Activated CD8-positive, alpha-beta memory T cell treated with anti-CD3 and anti-CD28 coated beads for 1 hour (primary cell): ENCODE data around the gene MARVELD1.
"Not testable (repeated sequence)": the region's sequence is repeated elsewhere in the genome, so short reads cannot be mapped to it uniquely, and the experiment has no call there.

Experiments
- DNase-seq, 2 donors: peaks; one replicate each; pipeline ENCODE4 v3.0.0-alpha.2; 2020; ENCODE audit warnings: low read depth in 1 of 2; ENCODE audit errors: extremely low read depth in 1 of 2

MARVELD1 gene

DNA sequence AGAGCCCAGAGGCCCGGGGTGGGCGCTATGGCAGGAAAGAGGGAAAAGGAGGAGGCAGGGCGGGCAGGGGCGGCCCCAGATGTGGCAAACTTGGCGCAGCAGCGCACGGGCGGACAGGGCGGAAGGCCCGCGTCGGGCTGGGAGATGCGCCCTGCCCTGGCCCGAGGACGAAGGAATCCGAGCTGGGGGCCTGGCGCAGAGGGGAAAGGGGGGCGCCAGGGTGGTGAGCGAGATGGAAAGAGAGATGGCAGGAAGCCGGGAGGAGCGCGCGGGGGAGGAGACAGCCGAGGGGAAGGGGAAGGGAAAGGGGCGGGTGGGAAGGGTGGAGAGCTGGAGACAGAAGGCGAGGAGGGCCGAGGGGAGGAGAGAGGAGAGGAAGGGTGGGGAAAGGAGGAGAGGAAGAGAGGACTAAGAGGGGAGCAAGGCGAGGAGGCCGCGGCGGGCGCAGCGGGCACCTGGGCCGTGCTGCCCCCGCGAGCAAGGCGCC is at the start of gene MARVELD1:
Gene MARVELD1, plus strand, starts transcription at position 392 of the 487 bp plus-strand sequence. CDS start 147 bp downstream, outside the sequence.
- DNase-seq, result no peak

DNA sequence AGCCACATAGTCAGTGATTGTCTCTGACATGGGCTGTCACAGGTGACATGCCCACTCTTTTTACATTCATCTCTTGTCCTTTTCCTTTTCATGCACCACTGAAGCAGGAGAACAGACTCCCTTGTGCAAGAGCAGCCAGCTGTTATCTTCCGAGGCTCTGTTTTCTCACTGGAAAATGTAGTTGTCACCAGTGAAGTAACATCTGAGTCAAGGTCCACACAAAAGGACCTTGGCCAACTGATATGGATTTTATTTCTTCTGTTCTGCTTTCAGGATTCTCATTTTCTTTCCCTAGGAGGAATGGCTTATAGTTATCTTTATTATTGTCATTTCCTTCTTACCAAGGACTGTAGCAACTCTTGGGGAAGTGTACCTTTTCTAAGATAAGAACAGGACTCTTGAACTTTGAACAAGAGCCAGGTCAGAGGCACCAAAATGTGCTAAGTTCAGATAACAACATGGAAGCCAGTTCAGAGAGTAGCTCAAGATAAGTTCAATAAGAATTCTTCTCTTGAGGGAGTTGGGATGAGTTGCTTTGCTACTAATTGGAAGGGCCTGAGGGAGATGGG is 49.2 kb upstream of the MARVELD1 start:
- DNase-seq, result no peak

- DNase-seq, result no peak
Observed at GRCh38 chr10:97666992-97667391, 46.5 kb upstream of the MARVELD1 start.

DNA sequence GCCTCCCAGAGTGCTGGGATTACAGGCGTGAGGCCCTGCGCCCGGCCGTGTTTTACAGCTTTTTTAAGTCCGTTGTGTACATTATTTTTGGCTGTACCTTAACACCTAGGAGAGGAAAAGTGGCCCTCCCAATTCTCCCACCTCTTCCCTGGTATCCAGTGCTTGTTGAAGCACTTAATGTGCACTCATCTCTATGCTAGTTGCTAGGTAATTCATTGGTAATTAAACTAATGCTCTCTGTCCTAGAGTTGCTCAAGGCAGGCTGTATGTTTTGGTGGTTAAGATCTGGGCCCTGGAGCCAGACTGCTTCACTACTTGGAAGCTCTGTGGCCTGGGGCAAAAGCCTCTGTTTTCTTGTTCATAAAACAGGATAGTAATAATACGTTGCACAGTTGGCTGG is 46.1 kb upstream of the MARVELD1 start:
- DNase-seq, result no peak

GRCh38 chr10:97669571-97669970 is 44.0 kb upstream of the MARVELD1 start:
- no peak for DNase-seq

DNA sequence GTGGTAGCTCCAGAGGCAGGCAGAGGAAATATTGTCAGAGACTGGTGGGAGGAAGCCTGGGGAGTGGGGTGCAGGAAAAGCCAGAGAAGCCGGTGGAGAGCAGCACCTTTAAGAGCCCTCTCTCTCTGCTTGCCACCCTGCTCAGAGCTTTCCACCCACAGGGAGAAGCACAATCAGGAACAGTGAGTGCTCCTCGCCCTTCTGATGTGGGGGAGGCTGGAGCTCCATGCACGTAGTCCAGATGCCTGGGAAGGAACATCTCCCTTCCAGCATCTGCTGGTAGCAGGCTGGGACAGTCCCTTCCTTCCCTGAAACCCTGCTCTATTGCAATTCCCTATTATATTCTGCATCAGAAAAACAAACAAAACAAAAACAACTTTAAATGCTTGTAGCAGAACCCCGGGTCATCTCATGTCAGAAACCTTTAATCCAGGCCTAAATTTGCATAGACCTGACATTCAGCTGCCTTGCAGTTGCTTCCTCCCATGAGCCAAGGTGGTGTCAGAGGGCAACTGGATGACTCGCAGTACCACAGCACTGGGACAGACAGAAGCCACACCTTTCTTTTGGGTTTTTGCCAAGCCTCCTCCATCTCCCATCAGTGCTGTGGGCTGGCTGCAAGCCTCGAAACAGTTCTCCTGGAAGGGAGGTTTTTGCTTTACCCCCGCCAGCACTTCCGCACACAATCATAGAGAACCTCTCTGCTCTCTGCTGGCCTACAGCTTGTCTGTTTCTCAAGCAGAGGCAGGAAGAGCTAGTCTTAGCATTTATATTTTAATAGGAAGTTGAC is 39.6 kb upstream of the MARVELD1 start:
- DNase-seq, result no peak

DNA sequence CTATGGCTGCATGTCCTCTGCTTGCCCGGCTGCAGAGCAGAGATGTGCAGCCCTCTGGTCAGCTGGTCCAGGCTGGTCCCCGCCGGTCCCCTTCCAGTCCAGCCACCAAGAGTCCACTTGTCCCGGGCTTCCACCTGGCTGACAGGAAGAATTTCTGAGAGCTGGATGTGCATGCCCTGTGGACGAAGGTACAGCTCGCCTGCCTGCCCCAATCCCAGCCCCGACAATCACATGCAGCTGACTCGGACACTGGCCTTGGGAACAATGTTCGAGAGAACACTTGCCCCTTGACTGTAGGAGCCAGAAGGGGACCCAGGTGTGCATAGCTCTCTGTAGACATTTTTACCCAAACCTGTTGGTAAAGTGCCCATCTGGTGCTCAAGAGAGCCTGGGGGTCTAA is 38.3 kb upstream of the MARVELD1 start:
- no peak for DNase-seq

DNA sequence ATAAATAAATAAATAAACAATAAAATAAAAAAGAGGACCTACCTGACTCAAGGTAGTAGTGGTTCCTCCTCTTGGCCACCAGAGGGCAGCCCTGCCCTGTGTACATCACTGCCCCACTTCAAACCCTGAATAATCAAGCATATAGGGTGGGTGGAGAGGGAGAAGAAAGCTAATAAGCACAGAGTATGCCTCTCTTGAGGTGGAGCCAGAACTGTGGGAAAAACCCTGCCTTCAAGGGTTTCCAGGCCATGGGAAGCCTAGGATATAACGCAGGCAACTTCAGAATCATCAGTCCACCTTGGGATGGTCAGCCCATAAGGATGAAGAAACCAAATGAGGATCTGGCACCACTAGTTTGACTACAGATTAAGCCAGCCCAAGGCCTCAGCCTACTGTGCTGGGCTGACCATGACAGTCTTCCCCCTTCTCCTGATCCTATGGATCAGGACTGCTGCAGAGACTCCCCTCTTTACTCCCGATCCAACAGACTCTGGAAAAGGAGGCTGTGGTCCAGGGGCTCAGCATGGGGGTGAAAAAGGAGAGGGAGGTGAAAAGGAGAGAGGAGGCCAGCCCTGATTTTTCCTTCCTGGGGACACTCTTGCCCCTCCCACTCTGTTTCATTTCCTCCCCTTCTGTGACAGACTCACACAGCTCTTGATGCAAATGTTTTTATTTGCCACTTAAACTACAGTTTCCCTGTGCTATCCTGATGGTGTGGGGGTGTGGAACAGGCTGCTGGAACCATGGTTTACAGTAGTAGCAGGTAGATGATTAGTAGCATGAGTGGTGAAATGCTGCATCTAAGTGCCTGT is 36.6 kb upstream of the MARVELD1 start:
- DNase-seq, result peak; percentile 16 to 32

DNA sequence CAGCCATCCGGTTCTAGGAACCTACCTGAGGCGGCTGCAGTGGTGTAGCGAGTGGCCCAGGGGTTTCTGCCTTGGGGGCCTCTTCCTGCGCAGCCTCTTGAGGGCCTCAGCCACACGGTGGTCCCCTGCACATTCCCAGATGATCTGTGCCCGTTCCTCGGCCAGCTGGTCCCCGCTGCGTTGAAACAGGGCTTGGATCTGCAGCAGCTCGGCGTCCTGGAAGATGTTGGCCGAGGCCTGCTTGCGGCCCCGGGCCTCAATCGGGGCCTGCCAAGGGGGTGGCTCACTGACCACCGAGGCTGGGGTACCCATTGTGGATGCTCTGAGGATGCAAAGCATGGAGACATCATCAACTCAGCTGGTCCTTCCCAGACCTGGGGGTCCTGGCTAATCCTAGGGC is 33.9 kb upstream of the MARVELD1 start:
- DNase-seq, result no peak

DNA sequence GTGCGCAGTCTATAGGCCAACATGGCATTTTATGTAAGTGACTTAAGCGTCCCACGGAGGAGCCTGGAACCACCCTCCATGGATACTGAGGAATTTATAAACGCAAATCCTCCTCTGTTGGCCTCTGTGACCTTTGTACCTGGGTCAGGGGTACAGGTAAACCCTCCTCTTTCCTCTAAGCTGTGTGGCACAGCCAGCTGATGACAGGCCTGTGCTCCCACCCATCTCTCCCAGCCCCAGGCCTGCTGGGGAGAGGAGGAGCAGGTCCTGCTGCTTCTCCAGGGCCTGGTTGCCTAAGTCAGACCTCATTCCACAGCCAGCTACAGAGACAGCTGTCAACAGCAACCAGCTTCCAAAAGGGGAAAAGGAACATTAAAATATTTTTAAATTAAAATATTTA is 31.5 kb upstream of the MARVELD1 start:
- no peak for DNase-seq

DNA sequence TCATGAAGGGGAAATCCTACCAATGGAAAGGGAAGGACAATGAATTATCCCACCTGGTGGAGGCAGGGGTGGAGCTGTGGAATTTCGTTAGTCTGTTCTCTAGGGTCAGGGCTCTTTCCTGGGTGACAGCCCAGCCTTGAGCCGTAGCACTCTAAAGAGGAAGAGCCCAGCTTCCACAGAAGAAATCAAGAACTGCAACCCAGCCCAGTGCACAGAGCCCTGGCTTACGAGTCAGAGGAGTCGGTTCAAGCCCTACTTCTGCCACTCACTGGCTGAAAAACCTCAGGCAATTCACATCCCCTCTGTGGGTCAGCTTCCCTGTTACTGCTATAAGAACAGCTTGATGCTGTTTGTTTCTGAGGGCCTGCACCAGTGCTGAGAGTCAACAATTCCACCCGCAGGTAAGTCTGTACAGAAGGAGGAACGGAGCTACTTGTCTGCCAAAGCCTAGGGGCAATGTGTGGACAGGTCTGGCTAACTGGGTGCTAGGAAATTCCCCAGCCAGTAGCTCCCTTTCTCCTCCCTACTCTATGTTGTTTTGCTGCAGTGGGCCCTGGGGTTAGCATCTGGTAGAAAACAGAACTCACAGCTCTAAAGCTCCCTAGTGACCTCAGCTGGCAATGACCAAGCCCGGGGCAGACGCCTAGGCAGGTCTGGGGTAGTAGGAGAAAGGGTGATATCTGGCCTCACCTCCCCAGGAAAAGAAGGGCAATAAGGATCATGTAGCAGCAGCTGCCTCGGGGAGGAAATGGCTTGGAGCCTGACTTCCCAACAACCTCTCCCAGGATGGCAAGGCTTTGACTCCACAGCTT is 29.8 kb upstream of the MARVELD1 start:
- DNase-seq, result no peak

DNA sequence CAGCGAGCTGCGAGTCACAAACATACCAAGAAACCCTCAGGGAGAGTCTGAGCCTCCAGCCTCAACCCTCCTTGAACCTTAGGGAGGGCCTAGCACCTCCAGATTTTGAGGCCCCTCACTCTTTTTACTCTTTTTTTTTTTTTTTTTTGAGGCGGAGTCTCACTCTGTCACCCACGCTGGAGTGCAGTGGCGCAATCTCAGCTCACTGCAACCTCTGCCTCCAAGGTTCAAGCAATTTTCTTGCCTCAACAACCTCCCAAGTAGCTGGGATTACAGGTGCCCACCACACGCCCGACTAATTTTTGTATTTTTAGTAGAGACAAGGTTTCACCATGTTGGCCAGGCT is 29.2 kb upstream of the MARVELD1 start:
- DNase-seq, result not testable (repeated sequence)

DNA sequence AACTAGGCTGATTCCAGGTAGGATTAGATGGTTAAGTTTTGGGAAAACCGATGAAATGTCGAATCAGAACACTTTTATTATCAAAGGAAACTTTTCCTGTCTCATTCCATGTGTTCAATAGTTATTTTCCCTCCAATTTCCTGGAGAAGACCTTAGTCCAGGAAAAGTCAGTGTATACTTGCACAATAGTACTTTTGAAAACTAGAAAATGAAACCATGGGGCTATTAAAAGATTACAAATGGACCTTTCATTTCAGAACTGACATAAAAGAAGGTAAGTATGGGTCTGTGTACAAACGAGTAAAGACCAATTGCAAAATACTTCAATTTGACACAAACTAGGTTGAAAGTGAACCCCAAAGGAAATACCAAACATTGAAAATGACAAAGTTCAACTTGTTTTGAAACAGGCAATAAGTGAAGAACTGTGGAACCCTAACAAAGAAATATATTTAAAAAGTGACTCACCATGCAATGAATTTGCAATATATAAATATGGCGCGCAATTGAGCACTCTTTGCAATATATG is 28.6 kb upstream of the MARVELD1 start:
- DNase-seq, result no peak

- DNase-seq, result no peak
Observed at GRCh38 chr10:97685395-97685958, 28.1 kb upstream of the MARVELD1 start.

GRCh38 chr10:97686301-97686961 is 27.1 kb upstream of the MARVELD1 start:
- no peak for DNase-seq

DNA sequence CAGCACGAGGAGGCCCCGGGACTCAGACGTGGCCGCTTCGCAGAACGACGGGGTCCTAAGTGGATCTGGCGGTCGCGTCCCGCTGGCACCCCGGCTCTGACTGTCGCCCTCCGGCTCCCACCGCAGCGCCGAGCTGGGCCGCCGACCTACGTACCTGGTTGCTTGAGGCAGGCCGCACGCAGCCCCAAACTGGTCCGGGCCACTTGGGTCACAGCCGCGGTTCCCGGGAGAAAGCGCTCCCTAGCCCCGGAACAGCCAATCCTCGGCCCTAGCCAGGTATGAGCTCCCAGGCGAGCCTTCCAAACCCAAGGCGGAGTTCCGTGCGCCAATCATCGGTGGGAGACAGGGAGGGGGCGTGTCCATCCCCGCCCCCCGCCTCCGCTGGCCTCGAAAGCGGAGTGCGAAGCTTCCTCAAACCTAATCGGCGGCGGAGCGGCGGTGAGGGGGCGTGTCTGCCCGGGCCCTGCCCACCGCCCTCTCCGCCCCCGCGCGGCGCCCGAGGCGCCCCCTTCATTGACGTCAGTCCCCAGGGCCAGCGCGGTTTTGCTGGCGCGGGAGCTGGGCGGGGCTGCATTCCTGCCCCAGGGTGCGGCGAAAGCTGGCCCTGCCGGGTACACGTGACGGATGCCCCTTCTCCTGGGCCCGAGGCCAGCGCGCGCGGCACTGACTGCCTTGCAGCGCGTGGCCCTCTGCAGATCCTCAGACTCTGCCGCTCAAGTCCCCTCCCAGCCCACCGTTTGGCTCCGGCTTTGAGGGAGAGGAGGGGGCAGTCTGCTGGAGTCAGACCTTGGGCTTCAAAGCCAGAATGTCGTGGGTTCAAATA is 26.4 kb upstream of the MARVELD1 start, which contains the start of gene AVPI1:
Gene AVPI1, minus strand, starts transcription at position 280 of the 823 bp plus-strand sequence. CDS start 7,336 bp downstream, outside the sequence.
- peak; percentile 89 to 95 for DNase-seq

- no peak for DNase-seq
Observed at GRCh38 chr10:97687785-97688781, 25.4 kb upstream of the MARVELD1 start.
